Upper lobe of left lung (tissue), 6 donors: ENCODE data around the gene CPEB2. TPM values are rescaled to one million over a fixed set of nuclear protein-coding genes. Genes with fewer than 3 reads are reported as not detected.

Source experiments
- ATAC-seq, 2 donors: fragments of 200-7000 bp; cut with Tn5 transposase; one replicate each; pipeline ENCODE4 v1.9.1; 2022; ENCODE audit warnings: mild to moderate bottlenecking in 2 of 2, moderate library complexity in 2 of 2; ENCODE audit not compliant: low FRiP score in 2 of 2
- DNase-seq, 2 donors: peaks; one replicate each; pipeline ENCODE4 v3.0.0-alpha.2; 2019 to 2020
- H3K27ac ChIP-seq, 4 donors: fragments of 200-600 bp; sonication (generic); one replicate each; pipeline ENCODE4 v1.5.1; 2016 to 2019
- H3K27me3 ChIP-seq, 4 donors: fragments of 200-600 bp; sonication (generic); one replicate each; pipeline ENCODE4 v1.5.1; 2017 to 2019
- H3K36me3 ChIP-seq, 4 donors: fragments of 200-600 bp; sonication (generic); one replicate each; pipeline ENCODE4 v1.5.1; 2016 to 2019
- H3K4me1 ChIP-seq, 4 donors: fragments of 200-600 bp; sonication (generic); one replicate each; pipeline ENCODE4 v1.5.1; 2018 to 2019
- H3K4me3 ChIP-seq, 4 donors: fragments of 200-600 bp; sonication (generic); one replicate each; pipeline ENCODE4 v1.5.1; 2017 to 2019; ENCODE audit warnings: mild to moderate bottlenecking in 2 of 4, moderate library complexity in 1 of 4
- H3K9me3 ChIP-seq, 4 donors: fragments of 200-600 bp; sonication (generic); one replicate each; pipeline ENCODE4 v1.5.1; 2018 to 2019
- CTCF ChIP-seq, 6 experiments: fragments of 450-650 bp in 4 of 6; fragments of 200-600 bp in 2 of 6; sonication (generic) in 2 of 6; IDR thresholded peaks; one replicate each; pipeline ENCODE4 v1.5.1; 2016 to 2019; ENCODE audit warnings: antibody characterized with exemption in 6 of 6
- EP300 ChIP-seq, 4 donors: sonication (generic); formaldehyde crosslinking; IDR thresholded peaks; one replicate each; pipeline ENCODE4 v1.5.1; 2017; ENCODE audit warnings: antibody characterized with exemption in 4 of 4, control low read depth in 2 of 4
- POLR2A ChIP-seq, 4 donors: fragments of 450-650 bp; IDR thresholded peaks; one replicate each; pipeline ENCODE4 v1.5.1; 2016 to 2017; ENCODE audit warnings: antibody characterized with exemption in 4 of 4, mild to moderate bottlenecking in 2 of 4
- POLR2AphosphoS5 ChIP-seq, 2 donors: sonication (generic); formaldehyde crosslinking; IDR thresholded peaks; one replicate each; pipeline ENCODE4 v1.5.1; 2017; ENCODE audit warnings: antibody characterized with exemption in 2 of 2
- WGBS, 2 donors: methylation state at CpG; one replicate each; pipeline ENCODE4 v1.1.5; 2017 to 2018; 5-methylcytosine and 5-hydroxymethylcytosine counted together
- total RNA-seq, 6 donors: library from RNA; depleted of rRNA in 4 of 6; stranded (reverse); fragments of >200 nt in 4 of 6; gene quantifications; one replicate each; pipeline versions ENCODE4 v1.1.0 to v1.2.1, GENCODE V29; 2016 to 2021
- donor health status: DM: no; HTN: no; CAD: no; lungs with moderate emphysema.
- donor health status: DM: no; HTN: yes; CAD: no; lungs with severe emphysema.

The CPEB2 gene
- total RNA-seq, 6 donors from 2014 or later, result 9.3 to 44.6 (median 22.9) TPM

GRCh38 chr4:15011166-15011565 is 8.9 kb downstream of the CPEB2 start:
- Histone ChIP-seq H3K27me3 (no peaks in the 10 kb centered on the region), H3K9me3 (no peaks in the 10 kb centered on the region), H3K27ac (no peak overlapping the region), H3K4me3 (no peak overlapping the region), H3K36me3 (peaks cover 0 to 46% (median 6%) of the 10 kb centered on the region in 4 donors), H3K4me1 (peaks cover 31 to 54% (median 32%) of the 10 kb centered on the region in 4 donors)
- TF ChIP-seq CTCF (IDR thresholded peaks at IDR 0.05) (no peak), POLR2AphosphoS5 (IDR thresholded peaks at IDR 0.05) (no peak), EP300 (IDR thresholded peaks at IDR 0.05) (no peak), POLR2A (IDR thresholded peaks at IDR 0.05) (no peak)
- 96 to 98% methylated on average over 9 of the region's 9 CpGs for WGBS, 2 donors
- DNase-seq, result no peak
- no peak for ATAC-seq

GRCh38 chr4:15012017-15012788 is 9.9 kb downstream of the CPEB2 start:
- no peak for ATAC-seq

DNA sequence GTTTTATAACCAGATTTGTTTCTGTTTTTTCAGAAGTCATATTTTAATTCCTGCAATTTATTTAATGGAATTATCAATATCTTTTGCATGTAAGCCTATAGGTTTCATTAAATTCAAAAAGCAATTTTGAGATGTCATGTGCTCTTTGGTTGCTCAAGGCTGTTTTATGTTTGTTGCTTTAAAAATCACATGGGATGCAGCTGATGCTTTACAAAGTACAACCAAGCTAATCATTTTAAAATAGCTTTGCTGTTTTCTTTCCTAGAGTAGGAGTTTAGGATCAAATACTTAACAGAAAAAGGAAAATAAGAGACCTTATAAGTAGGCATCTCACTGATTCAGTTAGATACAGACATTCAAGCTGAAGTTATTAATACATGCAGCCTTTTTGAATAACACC is 11.3 kb downstream of the CPEB2 start:
- H3K9me3 ChIP-seq, result no peaks in the 10 kb centered on the region
- no peak for TF ChIP-seq CTCF (IDR thresholded peaks at IDR 0.05)
- TF ChIP-seq POLR2A (IDR thresholded peaks at IDR 0.05), result no peak
- TF ChIP-seq EP300 (IDR thresholded peaks at IDR 0.05), result no peak
- no peak for TF ChIP-seq POLR2AphosphoS5 (IDR thresholded peaks at IDR 0.05)
- DNase-seq, result no peak
- H3K4me1 ChIP-seq, result peaks cover 29 to 42% (median 33%) of the 10 kb centered on the region in 4 donors
- no peak for ATAC-seq
- no peak overlapping the region for H3K27ac ChIP-seq
- H3K36me3 ChIP-seq, result peaks cover 0 to 53% (median 2%) of the 10 kb centered on the region in 4 donors
- no peaks in the 10 kb centered on the region for H3K27me3 ChIP-seq
- H3K4me3 ChIP-seq, result no peak overlapping the region

More at GRCh38 chr4:15012017-15012788, 9.9 kb downstream of the CPEB2 start:
- 58 to 60% methylated on average over 3 of the region's 3 CpGs for WGBS, 2 donors
- no peak overlapping the region for H3K4me3 ChIP-seq
- no peaks in the 10 kb centered on the region for H3K9me3 ChIP-seq
- peaks cover 0 to 56% (median 6%) of the 10 kb centered on the region in 4 donors for H3K36me3 ChIP-seq
- peaks cover 21 to 44% (median 26%) of the 10 kb centered on the region in 4 donors for H3K4me1 ChIP-seq
- TF ChIP-seq POLR2A (IDR thresholded peaks at IDR 0.05) (no peak), EP300 (IDR thresholded peaks at IDR 0.05) (no peak), POLR2AphosphoS5 (IDR thresholded peaks at IDR 0.05) (no peak), CTCF (IDR thresholded peaks at IDR 0.05) (no peak)
- H3K27ac ChIP-seq, result peak overlapping the region in 1 of 4 donors; percentile 7
- DNase-seq, result no peak
- H3K27me3 ChIP-seq, result no peaks in the 10 kb centered on the region

DNA sequence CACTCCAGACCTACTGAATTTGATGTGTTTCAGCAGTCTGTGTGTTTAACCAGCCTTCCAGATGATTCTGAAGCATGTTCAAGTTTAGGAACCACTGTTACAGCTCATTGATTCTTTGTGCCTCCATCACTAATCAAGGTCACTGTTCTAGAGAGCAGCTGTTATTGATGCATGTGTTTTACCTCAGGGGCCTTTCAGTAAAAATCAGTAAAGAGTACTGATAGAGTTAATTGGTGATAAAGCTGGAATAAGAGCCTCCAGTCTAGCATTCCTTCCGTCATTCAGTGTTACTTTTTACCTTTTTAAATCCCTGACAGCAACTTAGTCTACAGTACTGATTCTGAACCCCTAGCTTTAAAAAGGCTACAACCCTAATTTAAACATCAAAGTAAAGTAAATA is 12.9 kb downstream of the CPEB2 start:
- H3K36me3 ChIP-seq, result peaks cover 0 to 48% (median 2%) of the 10 kb centered on the region in 4 donors
- DNase-seq, result no peak

More for the DNA sequence above, 12.9 kb downstream of the CPEB2 start:
- Histone ChIP-seq H3K4me3 (no peak overlapping the region), H3K27me3 (no peaks in the 10 kb centered on the region), H3K9me3 (no peaks in the 10 kb centered on the region), H3K27ac (no peak overlapping the region), H3K4me1 (peaks cover 27 to 38% (median 33%) of the 10 kb centered on the region in 4 donors)
- 78 to 96% methylated on average over 1 of the region's 1 CpG for WGBS, 2 donors
- no peak for ATAC-seq
- no peak for TF ChIP-seq POLR2AphosphoS5 (IDR thresholded peaks at IDR 0.05)
- TF ChIP-seq POLR2A (IDR thresholded peaks at IDR 0.05), result no peak
- no peak for TF ChIP-seq CTCF (IDR thresholded peaks at IDR 0.05)
- no peak for TF ChIP-seq EP300 (IDR thresholded peaks at IDR 0.05)
